Measurements from ENCODE around the gene CDK5R1.

DNA sequence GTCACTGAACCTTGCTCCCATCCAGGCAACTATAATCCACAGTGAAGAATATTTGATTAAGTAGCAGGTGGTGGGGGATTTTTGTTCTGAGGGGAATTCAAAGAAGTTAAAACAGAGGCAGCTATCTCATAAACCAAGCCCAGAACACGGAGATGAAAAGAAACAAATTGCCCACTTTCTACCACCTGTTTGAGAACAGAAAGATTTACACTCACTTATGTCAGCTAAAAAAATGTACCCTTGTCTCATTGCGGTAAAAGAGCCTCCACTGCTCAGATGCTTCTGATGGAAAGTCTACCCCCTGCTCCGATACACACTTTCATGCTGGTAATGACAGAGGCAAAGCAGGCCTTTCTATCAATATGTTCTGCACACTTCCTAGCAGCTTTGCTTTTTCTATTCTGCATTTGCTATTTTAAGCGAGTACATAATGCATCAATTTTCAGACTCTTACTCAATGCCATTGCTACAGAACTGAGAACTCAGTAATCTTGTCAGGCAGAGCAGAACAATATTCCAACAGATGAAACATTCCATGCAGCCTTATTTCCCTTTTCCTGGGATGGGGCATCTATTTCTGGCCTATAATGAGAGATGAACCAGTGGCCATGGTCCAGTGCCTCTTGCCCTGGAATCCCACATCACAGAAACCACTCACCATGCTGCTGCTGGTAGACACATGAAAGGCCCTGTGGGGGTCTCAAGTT, 29.0 kb downstream of the CDK5R1 start:
- TF ChIP-seq CTCF (conservative IDR thresholded peaks at IDR 0.05 in 1 of 2, IDR thresholded peaks at IDR 0.05 in 1 of 2; ENCODE audit: low read depth in 1 of 2, low read length in 2 of 2): no peak
- no peak for TF ChIP-seq EZH2 (IDR thresholded peaks at IDR 0.05; ENCODE audit: low read length, missing control alignments)

All from fibroblast of lung (primary cell).